Measurements from ENCODE around the gene PARP4.

GRCh38 chr13:24456396-24456795, 56.2 kb downstream of the PARP4 start:
- no peak for TF ChIP-seq EZH2phosphoT487 (IDR thresholded peaks at IDR 0.05; ENCODE audit: insufficient read depth, low read depth)
- no peak for TF ChIP-seq EZH2 (IDR thresholded peaks at IDR 0.05; ENCODE audit: insufficient read depth, poor library complexity, severe bottlenecking)
